BJ (cell line): ENCODE measurements around the gene CA12. TPM values are rescaled to one million over a fixed set of nuclear protein-coding genes. Genes with fewer than 3 reads are reported as not detected.

Experiments
- CTCF ChIA-PET: fragments of 350-600 bp; formaldehyde crosslinking; extraction: SDS; loops from one replicate; lab custom pipeline; 2021; ENCODE audit warnings: antibody characterized with exemption, inconsistent platforms; lab: Yijun Ruan, JAX
- POLR2A ChIA-PET: fragments of 300-600 bp; sonication (Branson Sonifier 250); formaldehyde crosslinking; extraction: SDS; loops from one replicate; lab custom pipeline; 2021; ENCODE audit warnings: antibody characterized with exemption; lab: Charles Lee
- DNase-seq: peaks from one replicate; pipeline ENCODE4 v3.0.0-alpha.2; 2011; ENCODE audit warnings: low read depth
- H3K27me3 ChIP-seq: 2 replicates; pipeline ENCODE4 v1.6.0; 2011; ENCODE audit warnings: low read length; ENCODE audit not compliant: control insufficient read depth, insufficient read depth
- H3K36me3 ChIP-seq: 2 replicates; pipeline ENCODE4 v1.5.1; 2011; ENCODE audit warnings: low read length; ENCODE audit not compliant: control insufficient read depth, insufficient read depth
- H3K4me3 ChIP-seq: 2 replicates; pipeline ENCODE4 v1.5.1; 2011; ENCODE audit warnings: low read depth, mild to moderate bottlenecking, control low read depth, low read length
- CTCF ChIP-seq: IDR thresholded peaks from 2 replicates; pipeline ENCODE4 v1.5.1; 2011; ENCODE audit warnings: low read depth, mild to moderate bottlenecking, control low read depth, inconsistent platforms, low read length, moderate library complexity; ENCODE audit not compliant: insufficient read depth
- polyA plus RNA-seq: library from polyadenylated mRNA; depleted of rRNA; stranded (reverse); fragments of >200 nt; gene quantifications from 2 replicates; pipeline ENCODE4 v1.2.3, GENCODE V29; 2011

CA12 gene
- polyA plus RNA-seq, 1 experiment, result 16.9 TPM

GRCh38 chr15:63299943-63300575 lies 81.6 kb downstream of the CA12 start:
- CTCF ChIA-PET, result interaction anchor here (0.6 to 2.1 kb wide), 2 partner anchors 67 to 167 kb away, joined by 3 to 6 read pairs; no protein-coding TSS in a partner anchor

GRCh38 chr15:63296195-63296594 lies 85.5 kb downstream of the CA12 start:
- ChIA-PET POLR2A (no interaction called here), CTCF (no interaction called here)
- Histone ChIP-seq H3K27me3 (no peaks in the 10 kb centered on the region), H3K4me3 (no peak overlapping the region), H3K36me3 (peaks cover 6% of the 10 kb centered on the region; the same call in 1 of the 2 replicates)
- TF ChIP-seq CTCF, result no peak
- no peak for DNase-seq

More at GRCh38 chr15:63299943-63300575, 81.6 kb downstream of the CA12 start:
- Histone ChIP-seq H3K27me3 (no peaks in the 10 kb centered on the region), H3K4me3 (no peak overlapping the region), H3K36me3 (peaks cover 11% of the 10 kb centered on the region)
- TF ChIP-seq CTCF, result no peak
- no peak for DNase-seq
- POLR2A ChIA-PET, result no interaction called here

GRCh38 chr15:63295341-63295740 lies 86.3 kb downstream of the CA12 start:
- POLR2A ChIA-PET, result no interaction called here
- Histone ChIP-seq H3K36me3 (peaks cover 6% of the 10 kb centered on the region; the same call in 1 of the 2 replicates), H3K27me3 (no peaks in the 10 kb centered on the region), H3K4me3 (no peak overlapping the region)
- DNase-seq, result no peak
- CTCF ChIA-PET, result interaction anchor here (1.3 kb wide), 1 partner anchor 96 kb away, joined by 3 read pairs; no protein-coding TSS in a partner anchor
- TF ChIP-seq CTCF, result no peak

- ChIA-PET POLR2A (interaction anchor here (0.6 kb wide), 1 partner anchor 169 kb away, joined by 3 read pairs; no protein-coding TSS in a partner anchor), CTCF (interaction anchor here (1.0 to 1.5 kb wide), 5 partner anchors 12 to 108 kb away, joined by 3 to 7 read pairs (median 3); no protein-coding TSS in a partner anchor)
- Histone ChIP-seq H3K27me3 (no peaks in the 10 kb centered on the region), H3K36me3 (0 out of 2 replicates have a peak, but pooled peaks cover 4% of the 10 kb centered on the region), H3K4me3 (no peak overlapping the region)
- no peak for TF ChIP-seq CTCF
- no peak for DNase-seq
Measured at GRCh38 chr15:63294359-63294758, 87.3 kb downstream of the CA12 start.

- no peak for TF ChIP-seq CTCF
- H3K36me3 ChIP-seq, result 0 out of 2 replicates have a peak, but pooled peaks cover 2% of the 10 kb centered on the region
- DNase-seq, result no peak
- no peaks in the 10 kb centered on the region for H3K27me3 ChIP-seq
- ChIA-PET CTCF (interaction anchor here (0.7 to 6.0 kb wide), 6 partner anchors 75 to 775 kb away, joined by 3 to 69 read pairs (median 6); no protein-coding TSS in a partner anchor), POLR2A (no interaction called here)
- H3K4me3 ChIP-seq, result no peak overlapping the region
Measured at GRCh38 chr15:63292771-63293170, 88.9 kb downstream of the CA12 start.
